GM18505 (cell line): Measurements from ENCODE around the gene PDIK1L.

Experiments
- ATAC-seq: cut with Tn5 transposase; IDR thresholded peaks from one replicate; pipeline ENCODE4 v1.9.1; 2021; ENCODE audit not compliant: unreplicated experiment
- POLR2A ChIP-seq: IDR thresholded peaks from 4 replicates; pipeline ENCODE4 v1.6.1; 2011; ENCODE audit warnings: borderline replicate concordance; ENCODE audit not compliant: insufficient read depth, insufficient read length; ENCODE audit errors: extremely low read depth

The PDIK1L gene

DNA sequence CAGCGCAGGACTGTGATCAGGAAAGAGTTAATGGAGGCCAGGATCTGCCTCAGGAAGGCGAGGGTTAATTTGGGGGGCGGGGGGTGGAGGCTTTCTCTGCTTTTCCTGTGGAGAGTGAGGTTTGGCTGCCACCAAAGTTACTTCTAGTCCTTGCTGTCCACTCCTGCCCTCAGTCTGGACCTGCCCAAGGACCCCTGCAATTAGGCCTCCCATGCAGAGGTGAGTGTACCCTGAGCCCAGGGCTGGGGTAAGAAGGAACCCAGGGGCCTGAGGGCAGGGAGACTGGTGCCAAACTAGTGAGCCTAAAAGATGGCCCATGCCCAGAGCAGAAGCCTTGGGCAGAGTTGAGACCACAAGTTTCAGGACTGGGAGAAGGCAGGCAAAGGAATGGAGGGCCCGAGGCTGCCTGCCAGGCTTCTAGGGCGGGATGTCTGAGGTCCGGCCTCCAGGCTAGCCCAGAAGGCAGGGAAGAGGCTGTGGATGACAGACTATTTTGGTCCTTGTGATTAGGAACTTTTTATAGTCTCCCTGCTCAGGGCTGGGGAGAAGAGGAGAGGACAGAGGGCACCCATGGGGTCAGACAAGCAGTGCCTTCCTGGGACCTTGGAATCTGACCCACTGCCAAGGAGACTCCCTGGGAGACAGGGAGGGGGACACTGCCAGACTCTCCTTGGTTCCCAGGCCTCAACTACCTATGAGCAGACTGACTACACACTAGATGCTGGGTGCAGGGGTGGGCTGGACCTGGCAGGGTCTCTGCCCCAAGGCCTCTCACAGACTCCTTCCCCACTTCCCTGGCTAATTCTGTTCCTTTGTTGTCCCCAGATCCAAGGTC is 47.5 kb downstream of the PDIK1L start, which contains the start of gene FAM110D:
TSS of gene FAM110D (plus strand) at position 172 of the 835 bp plus-strand sequence. CDS start 2,213 bp downstream, outside the sequence.
- ATAC-seq: no peak
- TF ChIP-seq POLR2A: no peak

DNA sequence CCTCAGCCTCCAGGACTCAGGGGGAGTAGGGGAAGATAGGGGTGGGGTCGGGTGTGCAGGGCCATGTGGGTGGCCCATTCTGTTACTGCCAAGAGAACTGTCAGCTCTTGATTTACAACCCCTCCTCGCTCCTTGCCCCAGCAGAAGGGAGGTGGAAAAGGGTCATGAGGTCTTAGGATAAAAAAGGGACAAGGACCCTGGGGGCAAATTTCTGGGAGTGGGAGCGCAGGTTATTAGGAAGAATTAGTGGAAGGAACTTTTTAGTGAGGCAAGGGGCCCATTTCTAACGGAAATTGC is 48.1 kb downstream of the PDIK1L start:
- no peak for ATAC-seq
- TF ChIP-seq POLR2A: no peak

DNA sequence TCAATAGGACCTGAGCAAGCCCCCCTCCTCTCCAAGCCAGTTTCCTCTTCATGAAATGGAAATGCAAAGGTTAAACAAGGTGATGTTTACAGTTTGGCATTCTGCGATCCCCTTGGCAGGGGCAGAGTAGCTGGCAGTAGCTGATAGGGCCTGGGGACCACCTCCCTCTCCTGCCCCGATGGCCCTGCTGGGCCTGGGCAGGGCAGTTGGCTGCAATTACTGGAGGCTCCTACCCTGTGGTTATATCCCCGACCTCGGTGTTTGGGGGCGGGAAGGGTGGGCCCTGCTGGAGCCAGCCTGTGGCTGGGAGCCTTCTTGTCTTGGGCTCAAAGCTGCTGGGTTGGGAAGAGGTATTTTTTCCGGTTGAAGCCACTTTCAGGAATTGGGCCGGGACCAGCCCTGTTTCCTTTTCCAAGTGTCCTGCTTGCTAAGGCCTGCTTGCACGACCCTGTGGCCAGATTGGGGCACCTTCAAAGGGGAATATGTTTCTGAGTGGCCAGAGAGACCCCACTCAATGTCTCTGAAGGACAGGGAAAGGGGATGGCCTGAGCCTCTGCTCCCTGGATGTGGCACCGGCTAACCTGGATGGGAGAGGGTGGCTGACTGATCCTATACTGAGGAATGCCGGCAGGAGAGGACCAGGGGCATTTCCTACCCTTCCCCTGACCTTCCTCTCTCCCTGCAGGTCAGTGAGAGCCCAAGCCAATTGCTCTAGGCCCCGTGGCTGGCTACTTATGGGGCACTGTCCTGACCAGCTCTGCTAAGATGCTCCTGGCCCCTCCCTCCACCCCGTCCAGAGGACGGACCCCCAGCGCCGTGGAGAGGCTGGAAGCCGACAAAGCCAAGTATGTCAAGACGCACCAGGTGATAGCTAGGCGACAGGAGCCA is 49.1 kb downstream of the PDIK1L start:
- TF ChIP-seq POLR2A: no peak
- ATAC-seq: no peak

DNA sequence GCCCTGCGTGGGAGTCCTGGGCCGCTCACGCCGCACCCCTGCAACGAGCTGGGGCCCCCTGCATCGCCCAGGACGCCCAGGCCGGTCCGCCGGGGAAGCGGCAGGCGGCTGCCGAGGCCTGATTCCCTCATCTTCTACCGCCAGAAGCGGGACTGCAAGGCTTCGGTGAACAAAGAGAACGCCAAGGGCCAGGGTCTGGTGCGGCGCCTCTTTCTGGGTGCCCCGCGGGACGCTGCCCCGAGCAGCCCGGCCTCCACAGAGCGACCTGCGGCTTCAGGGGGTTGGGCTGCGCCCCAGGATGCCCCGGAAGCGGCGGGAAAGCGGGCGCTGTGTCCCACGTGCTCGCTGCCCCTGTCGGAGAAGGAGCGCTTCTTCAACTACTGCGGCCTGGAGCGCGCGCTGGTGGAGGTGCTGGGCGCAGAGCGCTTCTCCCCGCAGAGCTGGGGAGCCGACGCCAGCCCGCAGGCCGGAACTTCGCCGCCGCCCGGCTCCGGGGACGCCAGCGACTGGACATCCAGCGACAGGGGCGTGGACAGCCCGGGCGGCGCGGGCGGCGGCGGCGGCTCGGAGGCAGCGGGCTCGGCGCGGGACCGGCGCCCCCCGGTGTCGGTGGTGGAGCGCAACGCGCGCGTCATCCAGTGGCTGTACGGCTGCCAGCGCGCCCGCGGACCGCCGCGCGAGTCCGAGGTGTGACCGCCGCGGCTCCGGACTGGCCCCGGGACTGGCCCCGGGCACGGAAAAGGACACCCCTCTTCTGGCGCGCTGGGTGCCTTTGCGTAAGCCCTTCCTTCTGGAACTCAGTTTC is 50.0 kb downstream of the PDIK1L start:
- no peak for TF ChIP-seq POLR2A
- ATAC-seq: no peak

DNA sequence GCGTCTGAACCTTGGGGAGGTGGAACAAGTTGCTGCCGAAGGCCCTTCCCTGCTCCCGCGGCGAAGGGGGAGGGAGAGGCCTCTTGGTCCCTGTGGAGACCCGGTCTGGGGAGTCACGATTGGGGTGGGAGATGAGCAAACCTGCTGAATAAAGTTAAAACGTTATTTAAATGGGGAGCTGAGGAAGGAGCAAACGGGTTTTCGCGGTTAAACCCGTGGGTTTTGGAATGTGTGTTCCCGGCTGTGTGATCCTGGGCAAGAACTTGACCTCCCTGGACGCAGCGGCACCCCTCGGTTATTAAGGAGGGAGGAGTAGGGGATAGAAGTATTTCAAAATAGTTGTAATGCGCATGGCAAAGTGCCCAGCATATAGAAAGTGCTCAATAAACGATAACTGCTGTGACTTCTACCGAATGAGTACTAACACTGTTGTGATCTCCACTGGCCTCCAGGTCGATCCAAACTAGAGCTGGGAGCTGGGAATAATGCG is 50.6 kb downstream of the PDIK1L start:
- TF ChIP-seq POLR2A: no peak
- no peak for ATAC-seq

DNA sequence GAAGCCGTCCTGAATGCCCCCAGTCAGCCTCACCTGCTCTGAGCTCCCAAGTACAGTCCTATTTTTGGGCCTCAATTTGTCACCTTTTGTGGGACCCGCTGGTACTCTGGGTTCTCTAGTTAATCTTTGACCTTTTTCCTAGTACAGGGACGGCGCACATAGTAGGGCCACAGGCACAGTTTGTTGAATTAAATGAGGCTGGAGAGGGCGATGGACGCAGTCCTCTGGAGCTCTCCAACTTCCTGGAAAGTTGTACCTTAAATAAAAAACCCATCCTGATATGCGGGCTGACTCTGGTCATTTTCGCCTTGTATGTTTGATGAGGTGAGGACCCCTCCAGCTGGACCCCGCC is 52.0 kb downstream of the PDIK1L start:
- no peak for TF ChIP-seq POLR2A
- no peak for ATAC-seq

DNA sequence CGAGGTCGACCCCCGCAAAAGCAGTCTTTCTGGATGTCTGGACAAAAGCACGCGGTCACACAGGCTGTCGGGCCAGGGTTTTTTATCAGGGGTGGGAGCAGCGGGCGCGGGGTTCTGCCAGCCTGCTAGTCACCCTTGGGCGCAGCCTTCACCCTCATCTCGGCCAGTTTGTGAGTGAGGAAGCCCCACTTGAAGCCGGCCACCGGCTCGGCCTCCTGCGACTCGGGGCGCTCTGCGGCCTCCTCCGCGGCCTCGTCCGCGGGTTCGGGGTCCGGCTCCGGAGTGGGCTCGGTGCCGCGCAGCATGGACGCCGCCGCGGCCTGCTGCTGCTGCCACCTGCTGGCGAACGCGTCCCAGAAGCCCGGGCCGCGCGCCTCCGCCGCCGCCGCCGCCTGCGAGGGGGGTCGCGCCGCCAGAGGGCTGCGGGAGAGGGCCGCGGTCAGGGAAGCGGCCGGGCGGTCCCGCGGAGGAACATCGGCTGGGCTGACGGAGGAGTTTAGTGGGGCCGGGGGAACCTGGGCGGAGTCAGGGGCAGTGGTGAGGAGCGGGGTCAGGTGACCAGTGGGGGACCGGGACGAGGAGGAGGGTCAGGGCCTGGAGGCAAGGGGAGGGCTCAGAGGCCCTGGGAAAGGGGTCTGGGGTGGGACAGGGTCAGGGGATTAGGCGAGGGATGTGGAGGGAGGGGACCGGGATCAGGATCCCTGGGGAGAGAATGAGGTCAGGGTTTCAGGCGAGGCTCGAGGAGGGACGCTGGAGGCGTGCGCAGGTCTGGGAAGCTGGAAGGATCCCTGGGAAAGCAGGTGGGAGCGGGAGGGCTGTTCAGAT is 52.6 kb downstream of the PDIK1L start:
- ATAC-seq: no peak
- TF ChIP-seq POLR2A: no peak

DNA sequence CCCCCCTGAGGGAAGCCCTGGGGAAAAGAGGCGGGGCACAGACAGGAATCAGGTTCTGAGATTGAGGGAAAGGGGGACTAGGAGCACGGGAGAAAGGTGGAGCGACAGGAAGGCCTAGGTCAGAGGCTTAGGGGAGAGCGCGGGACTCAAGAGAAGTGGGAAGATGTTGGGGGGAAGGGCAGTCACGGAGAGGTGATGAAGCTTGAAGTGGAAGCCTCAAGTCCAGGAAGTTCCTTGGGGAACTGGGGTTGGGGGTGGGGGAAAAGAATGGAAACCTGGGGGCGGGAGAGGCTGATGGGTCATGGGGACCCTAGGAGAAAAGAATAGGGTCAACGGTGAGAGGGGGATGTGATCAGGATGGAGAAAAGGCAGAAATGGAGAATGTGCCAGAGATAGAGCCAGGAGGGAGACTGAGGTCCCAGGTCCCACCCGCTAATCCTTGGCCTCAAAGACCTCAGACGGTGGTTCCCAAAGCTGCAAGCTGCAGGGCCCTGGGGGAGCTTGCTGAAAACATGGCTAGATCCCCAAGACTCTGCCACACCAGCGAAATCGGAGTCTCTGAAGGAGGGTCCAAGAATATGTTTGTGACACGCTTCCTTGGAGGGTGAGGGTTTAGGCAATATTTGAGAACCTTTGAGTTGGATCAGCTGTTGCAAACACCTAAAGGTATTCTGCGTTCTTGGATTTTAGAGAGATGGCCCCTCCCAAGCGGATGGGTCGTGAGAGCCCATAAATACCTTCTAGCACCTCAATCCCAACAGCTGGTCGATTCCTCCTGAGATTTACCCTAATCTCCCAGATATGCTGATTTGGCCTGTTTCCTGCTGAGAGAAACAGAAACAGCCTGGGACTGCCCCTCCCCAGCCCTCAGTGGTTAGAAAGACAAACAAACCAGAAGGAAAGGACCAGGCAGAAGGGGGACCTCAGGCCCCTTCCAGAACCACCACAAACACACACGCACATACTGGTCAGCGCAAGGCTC is 53.5 kb downstream of the PDIK1L start:
- no peak for TF ChIP-seq POLR2A
- no peak for ATAC-seq

DNA sequence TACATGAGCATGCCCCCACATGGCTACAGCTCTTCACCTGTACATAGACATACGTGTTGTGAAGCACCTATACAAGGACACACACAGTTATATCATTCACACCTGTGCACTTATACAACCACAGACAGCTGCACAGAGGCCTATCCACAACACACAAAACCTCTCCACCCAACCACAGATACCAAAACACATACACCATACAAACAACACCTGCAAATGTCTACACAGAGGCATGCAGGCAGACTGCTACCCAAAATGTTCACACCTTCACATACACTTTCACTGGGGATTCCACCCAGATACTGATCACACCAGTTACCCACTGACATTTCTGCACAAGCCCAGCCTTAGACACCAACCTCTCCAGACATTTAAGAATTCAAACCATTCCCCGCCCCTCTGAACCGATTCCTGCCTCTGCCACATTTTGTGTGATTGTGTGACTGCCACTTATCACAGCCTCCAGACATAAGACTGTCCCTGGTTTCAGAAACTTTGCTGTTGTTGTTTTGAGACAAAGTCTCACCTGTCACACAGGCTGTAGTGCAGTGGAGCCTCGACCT is 55.2 kb downstream of the PDIK1L start:
- no peak for TF ChIP-seq POLR2A
- no peak for ATAC-seq

DNA sequence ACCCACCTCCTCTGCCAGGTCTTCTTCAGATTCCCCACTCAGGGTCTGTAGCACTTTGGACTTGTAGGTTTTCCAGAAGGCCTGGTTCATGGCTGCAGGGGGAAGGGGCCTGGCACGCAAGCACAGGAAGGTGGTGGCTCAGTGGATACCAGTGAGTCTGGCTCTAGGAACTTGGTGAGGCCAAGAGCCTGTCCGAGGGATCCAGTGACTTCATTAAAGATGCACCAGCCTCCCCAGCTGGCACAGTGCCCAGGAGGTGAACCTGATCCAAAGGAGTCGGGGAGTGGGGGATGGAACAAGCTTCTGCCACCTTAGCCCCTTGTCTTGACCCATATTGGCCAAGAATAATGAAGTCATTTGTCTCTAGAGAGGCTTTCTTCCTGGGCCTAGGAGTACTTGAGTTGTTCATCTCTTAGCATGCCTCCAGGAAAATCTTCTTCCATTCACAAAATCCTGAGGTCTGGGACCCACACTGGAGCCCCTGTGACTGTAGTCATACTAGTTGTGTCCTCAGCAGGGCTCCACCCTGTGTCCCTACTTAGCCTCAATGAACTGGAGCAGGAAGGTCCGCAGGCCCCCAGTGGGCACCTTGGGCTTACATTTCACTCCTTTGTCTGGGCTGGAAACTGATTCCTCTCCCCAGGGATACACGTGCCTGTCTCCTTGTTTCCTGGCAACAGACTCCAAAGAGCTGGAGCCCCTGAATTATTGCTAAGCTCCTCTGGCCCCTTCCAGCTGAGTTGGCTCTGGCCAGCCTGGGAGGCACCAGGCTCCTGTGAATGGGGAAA is 57.0 kb downstream of the PDIK1L start, which contains the start of gene C1orf232:
TSS of gene C1orf232 (minus strand) at position 554 of the 788 bp plus-strand sequence. CDS start at position 90, 464 bp downstream.
- TF ChIP-seq POLR2A: no peak
- no peak for ATAC-seq

DNA sequence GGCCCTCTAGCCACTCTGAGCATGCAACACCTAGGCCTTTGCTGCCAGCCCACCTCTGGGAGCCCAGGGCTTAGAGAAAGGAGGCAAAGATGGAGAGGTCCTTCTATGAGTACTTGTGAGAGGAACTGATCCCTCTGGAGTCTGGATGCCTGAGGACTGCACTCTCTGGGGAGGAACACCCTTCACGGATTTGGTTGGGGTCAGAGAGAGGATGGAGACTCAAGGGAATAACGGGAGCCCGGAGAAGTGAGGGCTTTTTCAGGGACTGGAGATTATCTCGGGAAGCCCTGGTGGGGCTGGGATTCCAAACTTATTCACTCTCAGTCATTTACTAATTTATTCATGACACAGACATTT is 57.6 kb downstream of the PDIK1L start:
- TF ChIP-seq POLR2A: no peak
- ATAC-seq: no peak
